Fibroblast of skin of left quadriceps (primary cell): ENCODE data around the gene RGS3.
A peak's percentile ranks its signal among the peaks of the same experiment; 100 is the strongest.

ENCODE experiments used
- DNase-seq, 2 experiments: peaks; one replicate each; pipeline ENCODE4 v3.0.0-alpha.2; 2013; ENCODE audit warnings: low read depth in 2 of 2

Gene RGS3

DNA sequence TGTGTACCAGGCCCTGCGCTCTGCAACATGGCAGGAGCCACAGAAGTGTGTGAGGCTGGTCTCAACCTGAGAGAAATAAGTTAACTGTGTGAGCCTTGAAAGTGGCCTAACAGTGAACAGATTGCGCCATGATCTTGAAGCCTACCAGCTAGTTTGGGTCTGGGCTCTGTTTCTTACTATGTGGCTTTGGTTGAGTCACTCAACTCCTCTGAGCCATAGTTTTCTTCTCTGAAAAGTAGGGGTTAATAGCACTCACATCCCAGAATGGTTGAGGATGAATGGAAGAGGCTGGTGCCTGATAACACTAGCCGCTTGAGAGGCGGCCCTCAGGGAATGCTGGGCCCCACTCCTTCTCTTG lies 121.5 kb downstream of the RGS3 start:
- no peak for DNase-seq

- DNase-seq, result no peak
Measured at GRCh38 chr9:113585555-113585954, 122.0 kb downstream of the RGS3 start.

- no peak for DNase-seq
Measured at GRCh38 chr9:113587471-113588031, 124.0 kb downstream of the RGS3 start.

- no peak for DNase-seq
Measured at GRCh38 chr9:113588242-113588810, 124.8 kb downstream of the RGS3 start.

GRCh38 chr9:113588936-113589335 lies 125.4 kb downstream of the RGS3 start:
- no peak for DNase-seq

- DNase-seq, result no peak
Measured at GRCh38 chr9:113589407-113589806, 125.9 kb downstream of the RGS3 start.

DNA sequence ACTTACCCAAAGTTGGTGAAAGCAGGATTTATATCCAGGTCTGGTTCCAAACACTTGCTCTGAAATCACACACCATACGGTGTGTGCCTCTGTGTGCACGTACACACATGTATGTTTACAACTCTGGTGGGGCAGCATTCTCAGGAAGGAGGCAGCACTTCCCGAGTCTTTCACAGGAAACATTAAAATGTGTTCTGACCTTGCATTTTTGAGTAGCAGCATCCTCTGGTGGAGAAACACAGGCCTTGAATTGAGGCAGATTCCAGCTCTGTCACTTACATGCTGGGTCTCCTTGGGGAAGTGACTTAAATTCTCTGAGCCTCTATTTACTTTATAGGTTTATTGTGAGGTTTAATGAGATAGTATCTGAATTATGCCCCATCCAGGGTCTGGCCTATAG lies 126.4 kb downstream of the RGS3 start:
- no peak for DNase-seq

DNA sequence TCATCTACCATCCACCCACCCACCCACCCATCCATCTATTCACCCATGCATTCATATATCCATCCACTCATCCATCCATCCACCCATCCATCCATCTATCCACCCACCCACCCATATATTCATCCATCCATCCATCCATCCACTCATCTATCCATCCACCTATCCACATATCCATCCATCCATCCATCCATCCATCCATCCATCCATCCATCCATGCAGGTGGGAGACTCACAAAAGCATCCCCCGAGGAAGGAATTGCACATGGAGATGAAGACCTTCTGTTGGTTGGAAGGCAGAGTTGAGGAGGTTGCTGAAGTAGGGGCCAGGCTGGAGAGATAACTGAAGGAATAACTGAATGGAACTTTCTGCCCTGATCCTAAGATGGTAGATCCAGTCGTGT lies 126.9 kb downstream of the RGS3 start:
- no peak for DNase-seq

DNA sequence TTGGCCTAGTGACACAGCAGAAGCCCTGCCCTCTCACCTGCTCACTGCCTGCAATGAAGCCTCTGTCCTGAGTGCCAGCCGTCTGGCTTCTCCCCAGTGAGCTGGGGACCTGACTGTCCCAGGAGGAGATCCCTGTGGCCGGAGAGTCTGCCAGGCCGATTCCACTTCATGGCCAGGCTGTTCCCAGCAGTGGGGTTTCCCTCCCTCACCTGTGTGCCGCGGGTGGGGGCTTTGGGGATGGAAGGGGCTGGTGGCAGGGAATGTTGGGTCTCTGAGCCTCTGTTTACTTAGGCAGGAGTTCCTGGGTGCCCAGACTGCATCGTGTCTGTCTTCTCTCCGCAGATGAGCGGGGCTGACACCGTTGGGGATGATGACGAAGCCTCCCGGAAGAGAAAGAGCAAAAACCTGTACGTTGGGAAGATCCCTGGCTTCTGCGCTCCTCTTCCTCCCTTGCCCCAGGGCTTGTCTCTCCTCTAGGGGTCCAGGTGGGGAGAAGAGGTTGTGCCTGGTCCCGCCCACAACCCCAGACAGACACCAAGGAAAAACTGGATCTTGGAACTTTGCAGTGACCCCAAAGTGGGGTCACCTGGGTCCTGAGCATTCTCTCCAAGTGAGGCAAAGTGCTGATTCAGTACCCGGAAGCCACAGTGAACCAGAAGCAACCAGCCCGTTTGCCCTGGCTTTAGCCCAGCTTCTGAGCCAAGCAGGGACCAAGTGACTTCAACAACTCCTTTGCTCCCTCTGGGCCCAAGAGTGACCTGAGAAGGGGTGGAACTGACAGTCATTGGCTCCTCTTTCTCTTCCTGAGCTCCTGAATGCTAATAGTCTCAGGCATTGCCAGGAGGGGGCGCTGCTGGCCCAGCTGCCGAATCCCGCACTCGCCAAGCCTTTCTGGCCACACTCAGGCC lies 127.7 kb downstream of the RGS3 start:
- DNase-seq, result no peak

DNA sequence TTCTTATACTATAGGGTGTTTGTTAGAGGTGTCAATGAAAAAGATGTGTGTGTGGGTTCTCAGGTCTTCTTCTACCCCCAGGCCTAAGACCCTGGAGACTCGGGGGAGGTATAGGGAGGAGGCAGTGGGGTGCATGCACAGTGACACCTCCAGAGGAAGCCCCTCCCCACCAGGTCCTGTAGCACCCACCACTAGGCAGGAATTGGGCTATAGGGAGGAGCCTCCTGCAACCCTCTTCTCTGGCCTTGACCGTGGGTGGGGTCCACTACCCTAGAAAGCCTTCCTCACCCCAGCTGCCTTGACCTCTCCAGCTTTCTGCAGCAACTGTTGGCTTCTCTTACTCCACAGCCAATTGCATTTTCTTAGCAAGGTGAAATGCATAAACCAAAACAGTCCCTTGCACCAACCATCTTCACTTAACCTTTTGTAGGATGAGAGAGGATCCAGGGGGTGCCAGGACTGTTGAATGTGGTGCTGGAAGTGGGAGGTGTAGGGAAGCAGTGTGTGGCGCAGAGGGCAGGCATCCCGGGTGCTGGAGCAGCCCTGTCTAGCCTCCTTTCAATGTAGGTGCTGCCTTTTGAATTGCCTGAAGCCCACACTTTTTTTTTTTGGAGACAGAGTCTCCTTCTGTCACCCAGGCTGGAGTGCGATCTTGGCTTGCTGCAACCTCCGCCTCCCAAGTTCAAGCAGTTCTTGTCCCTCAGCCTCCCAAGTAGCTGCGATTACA lies 128.5 kb downstream of the RGS3 start:
- no peak for DNase-seq

GRCh38 chr9:113592876-113593575 lies 129.5 kb downstream of the RGS3 start:
- no peak for DNase-seq

DNA sequence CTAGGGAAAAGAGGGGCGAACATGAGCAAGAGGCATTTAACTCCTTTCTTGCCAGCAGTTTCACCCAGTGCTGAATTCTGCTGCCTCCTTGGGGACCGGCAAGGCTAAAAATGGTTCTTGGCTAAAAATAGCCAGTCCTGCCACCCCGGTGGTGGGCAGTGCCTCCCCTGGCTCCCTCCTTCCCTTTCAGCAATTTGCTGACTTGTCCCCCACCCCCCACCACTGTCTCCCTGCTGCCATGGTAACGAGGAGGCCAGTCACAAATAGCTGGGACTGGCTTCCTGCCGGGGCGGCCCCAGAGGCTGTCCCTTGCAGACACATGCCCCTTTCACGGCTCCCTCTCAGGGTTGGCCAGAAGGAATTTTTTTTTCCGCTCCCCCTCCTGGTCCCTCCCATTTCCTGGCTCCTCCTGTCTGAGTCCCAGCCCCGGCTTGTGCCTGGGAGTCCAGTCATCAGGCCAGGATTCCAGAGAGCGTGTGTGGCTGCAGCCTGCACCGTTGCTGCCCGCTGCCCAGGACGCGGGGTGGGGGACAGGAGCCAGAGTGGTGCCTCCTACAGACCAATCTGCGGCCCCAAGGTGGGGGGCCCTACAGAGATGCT lies 130.3 kb downstream of the RGS3 start:
- DNase-seq, result peak; percentile 92 to 94

DNA sequence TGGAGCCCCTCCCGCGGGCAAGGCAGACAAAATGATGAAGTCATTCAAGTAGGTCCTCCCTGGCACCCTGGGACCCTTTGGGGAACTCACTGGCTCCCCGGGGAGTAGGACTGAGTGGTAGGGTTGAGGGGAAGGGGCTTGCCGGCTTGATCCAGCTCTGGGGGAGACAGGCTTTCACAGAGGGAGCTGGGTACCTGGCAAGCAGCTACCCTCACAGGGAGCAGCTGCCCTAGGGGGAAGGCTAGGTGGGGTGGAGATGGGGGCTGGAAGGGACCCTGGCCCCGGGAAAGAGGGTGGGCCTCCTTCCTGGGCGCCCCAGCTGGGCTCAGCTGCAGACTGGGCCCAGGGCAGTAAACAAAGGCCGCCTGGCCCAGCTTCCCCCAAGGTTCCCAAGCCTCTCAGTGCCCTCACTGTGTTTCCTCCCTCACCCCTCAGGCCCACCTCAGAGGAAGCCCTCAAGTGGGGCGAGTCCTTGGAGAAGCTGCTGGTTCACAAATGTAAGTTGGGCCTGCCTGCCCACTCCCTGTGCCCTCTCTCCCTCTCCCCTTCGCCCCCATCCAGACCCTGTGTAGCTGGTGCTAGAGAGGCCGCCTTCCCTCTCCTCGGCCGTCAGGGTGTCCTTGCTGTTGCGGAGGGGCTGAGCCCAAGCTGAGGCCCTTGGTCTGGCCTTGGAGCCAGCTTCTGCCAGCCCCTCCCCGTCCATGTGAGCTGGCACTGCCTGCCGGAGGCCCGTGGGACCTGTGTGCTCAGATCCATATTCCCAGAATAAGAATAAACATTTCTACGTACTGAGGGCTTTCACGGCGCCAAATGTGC lies 131.2 kb downstream of the RGS3 start:
- DNase-seq, result no peak

DNA sequence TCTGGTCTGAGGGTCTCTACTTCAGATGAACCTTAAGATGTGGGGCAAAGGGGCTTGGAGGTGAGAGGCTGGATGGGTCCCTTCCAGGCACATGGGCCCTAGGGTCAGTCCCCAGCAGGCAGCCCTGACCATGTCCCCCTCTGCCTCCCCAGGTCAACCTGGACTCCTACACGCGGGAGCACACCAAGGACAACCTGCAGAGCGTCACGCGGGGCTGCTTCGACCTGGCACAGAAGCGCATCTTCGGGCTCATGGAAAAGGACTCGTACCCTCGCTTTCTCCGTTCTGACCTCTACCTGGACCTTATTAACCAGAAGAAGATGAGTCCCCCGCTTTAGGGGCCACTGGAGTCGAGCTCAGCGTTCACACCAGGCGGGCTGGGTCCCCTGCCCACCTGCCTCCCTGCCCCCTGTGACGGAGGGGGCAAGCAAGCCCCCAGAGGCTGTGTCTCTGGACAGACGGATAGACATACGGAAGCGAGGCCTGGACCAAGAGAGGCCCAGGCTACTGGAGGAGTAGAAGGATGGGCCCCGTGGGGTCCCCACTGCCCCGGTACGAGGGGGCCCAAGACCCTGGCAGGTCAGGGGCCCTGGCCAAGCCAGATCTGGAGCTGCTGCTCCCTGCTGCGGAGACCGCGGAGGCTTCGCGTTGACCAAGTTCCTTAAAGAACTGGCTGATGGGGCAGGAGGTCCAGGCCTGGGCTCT lies 133.2 kb downstream of the RGS3 start:
- DNase-seq, result no peak

- DNase-seq, result no peak
Measured at GRCh38 chr9:113597390-113598241, 134.1 kb downstream of the RGS3 start.

- DNase-seq, result no peak
Measured at GRCh38 chr9:113598451-113598850, 134.9 kb downstream of the RGS3 start.

DNA sequence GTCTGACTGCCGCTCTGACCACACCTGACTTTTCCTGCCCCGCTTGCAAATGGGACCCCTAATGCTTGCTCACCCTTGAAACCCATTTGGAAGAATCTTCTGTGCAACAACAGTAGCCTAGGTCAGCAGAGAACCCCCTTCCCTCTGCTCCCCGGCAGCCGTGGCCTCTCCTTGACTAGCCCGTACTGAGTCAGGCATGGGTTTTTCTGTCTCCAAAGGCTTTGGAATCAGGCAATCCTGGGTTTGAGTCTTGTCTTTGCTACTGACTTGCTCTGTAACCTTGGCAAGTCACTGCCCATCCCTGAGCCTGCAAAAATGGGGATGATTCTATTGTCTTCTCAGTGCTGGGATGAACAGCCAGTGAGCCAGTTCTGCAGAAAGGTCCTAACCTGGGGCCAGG lies 135.4 kb downstream of the RGS3 start:
- DNase-seq, result no peak

- peak; percentile 76 to 77 for DNase-seq
Measured at GRCh38 chr9:113599646-113600022, 136.1 kb downstream of the RGS3 start.
